ENCODE data around the gene HOXD8. TPM values are rescaled to one million over a fixed set of nuclear protein-coding genes. Genes with fewer than 3 reads are reported as not detected.

The HOXD8 gene
- total RNA-seq, 1 donor from 2014 or later, result not detected

GRCh38 chr2:176124947-176125771 is 4.3 kb upstream of the HOXD8 start:
- peaks cover 62% of the 10 kb centered on the region for H3K27me3 Mint-ChIP-seq
- no peak overlapping the region for H3K4me3 Mint-ChIP-seq
- ChIA-PET POLR2A (no interaction called here), CTCF (interaction anchor here (3.5 to 4.7 kb wide), 4 partner anchors 330 to 1023 kb away, joined by 24 to 94 read pairs (median 57); no protein-coding TSS in a partner anchor)
- H3K27ac Mint-ChIP-seq, result no peak overlapping the region
- no peak for TF ChIP-seq CTCF (IDR thresholded peaks at IDR 0.05)
- intact Hi-C loops (cut with micrococcal nuclease), result loop anchor here (5.0 kb wide), 1 partner anchor 1292 kb away; no protein-coding TSS in a partner anchor
- H3K9me3 Mint-ChIP-seq, result no peaks in the 10 kb centered on the region
- ATAC-seq (ENCODE audit: low read depth), result no peak
- DNase-seq, result no peak
- H3K36me3 Mint-ChIP-seq (ENCODE audit: low read depth), result no peaks in the 10 kb centered on the region
- peaks cover 22% of the 10 kb centered on the region for H3K4me1 Mint-ChIP-seq

- DNase-seq (no peak), ATAC-seq (ENCODE audit: low read depth) (no peak)
- Mint-ChIP-seq H3K27me3 (peaks cover 57% of the 10 kb centered on the region), H3K4me3 (no peak overlapping the region), H3K27ac (no peak overlapping the region), H3K9me3 (no peaks in the 10 kb centered on the region), H3K4me1 (peaks cover 24% of the 10 kb centered on the region), H3K36me3 (ENCODE audit: low read depth) (no peaks in the 10 kb centered on the region)
- CTCF ChIA-PET, result interaction anchor here (3.5 to 4.7 kb wide), 4 partner anchors 329 to 1023 kb away, joined by 24 to 94 read pairs (median 57); no protein-coding TSS in a partner anchor
- intact Hi-C loops (cut with micrococcal nuclease), result loop anchor here (2.0 to 5.0 kb wide), 2 partner anchors 37 to 1292 kb away; no protein-coding TSS in a partner anchor
- POLR2A ChIA-PET, result no interaction called here
- no peak for TF ChIP-seq CTCF (IDR thresholded peaks at IDR 0.05)
Observed at GRCh38 chr2:176125772-176126054, 3.8 kb upstream of the HOXD8 start.

GRCh38 chr2:176126929-176127773 is 2.4 kb upstream of the HOXD8 start:
- ChIA-PET CTCF (interaction anchor here (0.5 to 4.7 kb wide), 26 partner anchors 9 to 1193 kb away, joined by 3 to 94 read pairs (median 4); no protein-coding TSS in a partner anchor), POLR2A (no interaction called here)
- intact Hi-C loops (cut with micrococcal nuclease), result loop anchor here (1.0 to 5.0 kb wide), 9 partner anchors 36 to 1290 kb away; no protein-coding TSS in a partner anchor
- no peaks in the 10 kb centered on the region for H3K36me3 Mint-ChIP-seq (ENCODE audit: low read depth)
- no peak for ATAC-seq (ENCODE audit: low read depth)
- H3K4me3 Mint-ChIP-seq, result no peak overlapping the region
- peak; percentile 61 for TF ChIP-seq CTCF (IDR thresholded peaks at IDR 0.05)
- H3K4me1 Mint-ChIP-seq, result peaks cover 32% of the 10 kb centered on the region
- H3K27ac Mint-ChIP-seq, result no peak overlapping the region
- H3K27me3 Mint-ChIP-seq, result peaks cover 63% of the 10 kb centered on the region
- peak; percentile 42 for DNase-seq
- H3K9me3 Mint-ChIP-seq, result no peaks in the 10 kb centered on the region

- Mint-ChIP-seq H3K9me3 (no peaks in the 10 kb centered on the region), H3K4me1 (peaks cover 34% of the 10 kb centered on the region), H3K36me3 (ENCODE audit: low read depth) (no peaks in the 10 kb centered on the region), H3K27me3 (peaks cover 66% of the 10 kb centered on the region), H3K4me3 (no peak overlapping the region), H3K27ac (no peak overlapping the region)
- no peak for TF ChIP-seq CTCF (IDR thresholded peaks at IDR 0.05)
- CTCF ChIA-PET, result interaction anchor here (0.6 to 4.7 kb wide), 17 partner anchors 8 to 1192 kb away, joined by 3 to 94 read pairs (median 7); no protein-coding TSS in a partner anchor
- ATAC-seq (ENCODE audit: low read depth), result no peak
- no peak for DNase-seq
- POLR2A ChIA-PET, result no interaction called here
- intact Hi-C loops (cut with micrococcal nuclease), result loop anchor here (1.0 to 5.0 kb wide), 10 partner anchors 35 to 1635 kb away; no protein-coding TSS in a partner anchor
Observed at GRCh38 chr2:176127774-176128072, 1.8 kb upstream of the HOXD8 start.
